Measurements from ENCODE around the gene SLC43A2.

- TF ChIP-seq SUZ12 (IDR thresholded peaks at IDR 0.05; ENCODE audit: extremely low read depth, insufficient read depth, insufficient read length) (no peak), ZNF274 (IDR thresholded peaks at IDR 0.05; ENCODE audit: low read depth, low read length) (no peak), YY1 (IDR thresholded peaks at IDR 0.05; ENCODE audit: insufficient read depth, insufficient read length) (no peak)
Observed at GRCh38 chr17:1568950-1569810, 59.5 kb downstream of the SLC43A2 start.
